Loucy (cell line): Measurements from ENCODE around the gene PRSS57.
"Not testable (repeated sequence)": the region's sequence is repeated elsewhere in the genome, so short reads cannot be mapped to it uniquely, and the experiment has no call there.

Experiments
- H2AFZ ChIP-seq: fragments of 200-600 bp; sonication (generic); 2 replicates; pipeline ENCODE4 v1.6.0; 2016; ENCODE audit warnings: antibody characterized with exemption, mild to moderate bottlenecking, low read length, moderate library complexity
- H3F3A ChIP-seq: fragments of 200-600 bp; 2 replicates; pipeline ENCODE4 v1.6.0; 2016; ENCODE audit warnings: antibody characterized with exemption, low read depth, mild to moderate bottlenecking
- H3K27me3 ChIP-seq: fragments of 200-600 bp; sonication (generic); 2 replicates; pipeline ENCODE4 v1.6.1; 2014; ENCODE audit warnings: low read length, mild to moderate bottlenecking; ENCODE audit not compliant: insufficient read depth, poor library complexity, severe bottlenecking
- H3K36me3 ChIP-seq: fragments of 200-600 bp; sonication (generic); 2 replicates; pipeline ENCODE4 v1.6.1; 2016; ENCODE audit warnings: low read length; ENCODE audit not compliant: insufficient read depth
- H3K4me1 ChIP-seq: fragments of 200-600 bp; sonication (generic); 2 replicates; pipeline ENCODE4 v1.5.1; 2014; ENCODE audit warnings: low read length, mild to moderate bottlenecking; ENCODE audit not compliant: insufficient read depth, poor library complexity, severe bottlenecking
- H3K4me2 ChIP-seq: fragments of 200-600 bp; sonication (generic); 2 replicates; pipeline ENCODE4 v1.6.0; 2014; ENCODE audit warnings: antibody characterized with exemption, low read length, low read depth, mild to moderate bottlenecking; ENCODE audit not compliant: poor library complexity, severe bottlenecking
- H3K4me3 ChIP-seq: fragments of 200-600 bp; sonication (generic); 2 replicates; pipeline ENCODE4 v1.5.1; 2014; ENCODE audit warnings: low read length, mild to moderate bottlenecking, mixed read lengths; ENCODE audit not compliant: poor library complexity, severe bottlenecking
- H3K79me2 ChIP-seq: fragments of 200-600 bp; sonication (generic); 2 replicates; pipeline ENCODE4 v1.6.1; 2014; ENCODE audit warnings: low read length; ENCODE audit not compliant: insufficient read depth
- H3K9ac ChIP-seq: fragments of 200-600 bp; sonication (generic); 2 replicates; pipeline ENCODE4 v1.6.0; 2014; ENCODE audit warnings: mild to moderate bottlenecking, low read depth, low read length, moderate library complexity; ENCODE audit not compliant: poor library complexity, severe bottlenecking
- H3K9me2 ChIP-seq: fragments of 200-600 bp; sonication (generic); replicated peaks from 2 replicates; pipeline ENCODE4 v1.6.1; 2016; ENCODE audit warnings: low read depth, low read length, mixed read lengths
- H3K9me3 ChIP-seq: fragments of 200-600 bp; sonication (generic); 2 replicates; pipeline ENCODE4 v1.6.1; 2014; ENCODE audit warnings: mild to moderate bottlenecking, antibody characterized with exemption, low read length, low read depth; ENCODE audit not compliant: insufficient read depth
- H4K20me1 ChIP-seq: fragments of 200-600 bp; sonication (generic); 2 replicates; pipeline ENCODE4 v1.6.0; 2014; ENCODE audit warnings: antibody characterized with exemption, low read length, mild to moderate bottlenecking; ENCODE audit not compliant: insufficient read depth, poor library complexity, severe bottlenecking
- CTCF ChIP-seq: fragments of 200-600 bp; sonication (generic); conservative IDR thresholded peaks from 2 replicates; pipeline ENCODE4 v1.5.1; 2014; ENCODE audit warnings: mild to moderate bottlenecking, antibody characterized with exemption, low read length
- EZH2phosphoT487 ChIP-seq: fragments of 200-600 bp; IDR thresholded peaks from 2 replicates; pipeline ENCODE4 v1.6.1; 2018; ENCODE audit warnings: antibody characterized with exemption, mild to moderate bottlenecking, moderate library complexity, borderline replicate concordance

Gene PRSS57

GRCh38 chr19:729965-730668 lies 34.9 kb upstream of the PRSS57 start:
- Histone ChIP-seq H3K9me2 (no peaks in the 10 kb centered on the region), H3K9ac (no peak overlapping the region), H4K20me1 (no peaks in the 10 kb centered on the region), H3F3A (no peaks in the 10 kb centered on the region), H3K4me1 (peaks cover 3% of the 10 kb centered on the region), H3K79me2 (no peaks in the 10 kb centered on the region), H3K27me3 (no peaks in the 10 kb centered on the region), H3K9me3 (no peaks in the 10 kb centered on the region), H3K4me3 (no peak overlapping the region), H3K36me3 (no peaks in the 10 kb centered on the region), H2AFZ (no peak overlapping the region), H3K4me2 (no peak overlapping the region)
- TF ChIP-seq CTCF = no peak
- TF ChIP-seq EZH2phosphoT487 = no peak

GRCh38 chr19:729564-729963 lies 34.3 kb upstream of the PRSS57 start:
- H3K4me3 ChIP-seq, H3F3A ChIP-seq, H3K36me3 ChIP-seq, H3K9me3 ChIP-seq, H3K79me2 ChIP-seq, H3K9ac ChIP-seq, H3K27me3 ChIP-seq, H3K4me1 ChIP-seq, H3K9me2 ChIP-seq, H4K20me1 ChIP-seq, H2AFZ ChIP-seq, H3K4me2 ChIP-seq: not testable (repeated sequence)

- Histone ChIP-seq H3K9ac (no peak overlapping the region), H2AFZ (no peak overlapping the region), H3K4me2 (no peak overlapping the region), H3K4me3 (no peak overlapping the region), H3K79me2 (no peaks in the 10 kb centered on the region), H3K4me1 (peaks cover 3% of the 10 kb centered on the region), H4K20me1 (no peaks in the 10 kb centered on the region), H3K9me3 (no peaks in the 10 kb centered on the region), H3K27me3 (no peaks in the 10 kb centered on the region), H3K9me2 (no peaks in the 10 kb centered on the region), H3F3A (no peaks in the 10 kb centered on the region), H3K36me3 (no peaks in the 10 kb centered on the region)
- TF ChIP-seq EZH2phosphoT487 = no peak
- no peak for TF ChIP-seq CTCF
Observed at GRCh38 chr19:728011-728410, 32.8 kb upstream of the PRSS57 start.
